Left ventricle myocardium inferior (tissue), 1 donor: ENCODE results near the gene DIAPH3. TPM values are rescaled to one million over a fixed set of nuclear protein-coding genes. Genes with fewer than 3 reads are reported as not detected.

Experiments used
- DNase-seq: peaks from one replicate; pipeline ENCODE4 v3.0.0-alpha.2; 2020
- H3K27ac ChIP-seq: fragments of 200-600 bp; replicated peaks from 2 replicates; pipeline ENCODE4 v1.8.0; 2021
- H3K27me3 ChIP-seq: fragments of 200-600 bp; 2 replicates; pipeline ENCODE4 v1.8.0; 2021; ENCODE audit warnings: low read depth
- H3K36me3 ChIP-seq: fragments of 200-600 bp; 2 replicates; pipeline ENCODE4 v1.8.0; 2021
- H3K4me1 ChIP-seq: fragments of 200-600 bp; 2 replicates; pipeline ENCODE4 v1.8.0; 2021
- H3K4me3 ChIP-seq: fragments of 200-600 bp; 2 replicates; pipeline ENCODE4 v1.8.0; 2021; ENCODE audit warnings: mild to moderate bottlenecking, moderate library complexity
- H3K9me3 ChIP-seq: fragments of 200-600 bp; replicated peaks from 2 replicates; pipeline ENCODE4 v1.8.0; 2021
- intact Hi-C: fragments of 100-400 bp; cut with micrococcal nuclease; formaldehyde crosslinking; loops from one replicate; pipeline ENCODE4 v1.11.0; 2022
- total RNA-seq: library from RNA; stranded (reverse); fragmentation: NEBNext Ultra II Directional; extraction: Animal tissue kit (Norgen Biotek cat#: 25700); gene quantifications from one replicate; pipeline ENCODE4 v1.2.1, GENCODE V29; 2021
- TF ChIP-seq, protein P1 (sequence below): fragments of 200-600 bp; IDR thresholded peaks from 2 replicates; pipeline ENCODE4 v1.8.0; 2021; ENCODE audit warnings: antibody characterized with exemption, mild to moderate bottlenecking, borderline replicate concordance
- donor health status: DM: no; HTN: yes; CAD: no; lungs with severe emphysema.

Gene DIAPH3
- total RNA-seq, 1 donor from 2014 or later, result 0.25 TPM

DNA sequence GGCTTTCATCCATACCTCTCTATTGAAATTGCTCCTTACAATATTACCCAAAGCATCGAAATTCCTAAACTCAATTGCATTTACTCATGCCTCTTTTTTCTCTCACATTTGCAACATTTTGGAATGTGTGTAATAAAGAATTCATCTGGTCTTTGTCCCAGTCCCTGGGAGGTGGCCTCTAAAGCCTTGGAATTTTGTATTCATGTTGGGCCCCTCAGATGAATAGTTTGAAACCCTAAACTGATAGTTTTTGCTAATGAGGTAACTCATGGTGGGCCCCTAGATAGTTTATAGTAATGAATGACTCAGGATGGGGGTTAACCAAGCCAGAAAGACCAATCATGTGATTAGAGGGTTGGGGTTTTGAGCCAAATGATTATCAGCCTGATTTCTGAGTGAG lies 490.4 kb downstream of the DIAPH3 start:
- Histone ChIP-seq H3K27ac (no peak overlapping the region), H3K27me3 (no peaks in the 10 kb centered on the region), H3K4me1 (peaks cover 19% of the 10 kb centered on the region), H3K36me3 (no peaks in the 10 kb centered on the region), H3K4me3 (no peak overlapping the region), H3K9me3 (no peaks in the 10 kb centered on the region)
- DNase-seq, result no peak
- intact Hi-C loops, result loop anchor here (10.0 kb wide), 1 partner anchor 138 kb away; no protein-coding TSS in a partner anchor
- TF ChIP-seq, protein P1, sequence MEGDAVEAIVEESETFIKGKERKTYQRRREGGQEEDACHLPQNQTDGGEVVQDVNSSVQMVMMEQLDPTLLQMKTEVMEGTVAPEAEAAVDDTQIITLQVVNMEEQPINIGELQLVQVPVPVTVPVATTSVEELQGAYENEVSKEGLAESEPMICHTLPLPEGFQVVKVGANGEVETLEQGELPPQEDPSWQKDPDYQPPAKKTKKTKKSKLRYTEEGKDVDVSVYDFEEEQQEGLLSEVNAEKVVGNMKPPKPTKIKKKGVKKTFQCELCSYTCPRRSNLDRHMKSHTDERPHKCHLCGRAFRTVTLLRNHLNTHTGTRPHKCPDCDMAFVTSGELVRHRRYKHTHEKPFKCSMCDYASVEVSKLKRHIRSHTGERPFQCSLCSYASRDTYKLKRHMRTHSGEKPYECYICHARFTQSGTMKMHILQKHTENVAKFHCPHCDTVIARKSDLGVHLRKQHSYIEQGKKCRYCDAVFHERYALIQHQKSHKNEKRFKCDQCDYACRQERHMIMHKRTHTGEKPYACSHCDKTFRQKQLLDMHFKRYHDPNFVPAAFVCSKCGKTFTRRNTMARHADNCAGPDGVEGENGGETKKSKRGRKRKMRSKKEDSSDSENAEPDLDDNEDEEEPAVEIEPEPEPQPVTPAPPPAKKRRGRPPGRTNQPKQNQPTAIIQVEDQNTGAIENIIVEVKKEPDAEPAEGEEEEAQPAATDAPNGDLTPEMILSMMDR, result no peak

DNA sequence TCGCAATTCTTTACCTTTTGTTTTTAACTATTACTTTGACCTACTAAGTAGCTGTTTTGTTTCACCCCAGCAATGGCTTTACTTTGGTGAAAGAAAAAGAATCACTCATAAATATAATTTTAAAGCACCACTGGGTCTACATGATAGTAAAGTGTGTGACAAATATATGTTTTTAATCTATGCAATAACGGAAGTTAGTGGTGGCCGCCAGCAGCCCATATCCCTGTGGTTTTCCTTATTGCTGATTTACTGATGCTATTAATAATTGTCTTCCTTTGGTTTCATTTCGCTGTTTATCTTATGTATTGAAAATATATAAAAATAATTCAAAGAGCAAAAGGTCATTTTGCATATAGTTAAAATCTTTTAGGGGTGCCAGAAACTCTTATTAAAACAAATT lies 491.3 kb downstream of the DIAPH3 start:
- Histone ChIP-seq H3K27ac (peak overlapping the region; percentile 14), H3K4me3 (no peak overlapping the region), H3K27me3 (no peaks in the 10 kb centered on the region), H3K4me1 (peaks cover 11% of the 10 kb centered on the region), H3K9me3 (no peaks in the 10 kb centered on the region), H3K36me3 (no peaks in the 10 kb centered on the region)
- intact Hi-C loops, result loop anchor here (10.0 kb wide), 1 partner anchor 138 kb away; no protein-coding TSS in a partner anchor
- no peak for DNase-seq
- TF ChIP-seq, protein P1, result no peak

DNA sequence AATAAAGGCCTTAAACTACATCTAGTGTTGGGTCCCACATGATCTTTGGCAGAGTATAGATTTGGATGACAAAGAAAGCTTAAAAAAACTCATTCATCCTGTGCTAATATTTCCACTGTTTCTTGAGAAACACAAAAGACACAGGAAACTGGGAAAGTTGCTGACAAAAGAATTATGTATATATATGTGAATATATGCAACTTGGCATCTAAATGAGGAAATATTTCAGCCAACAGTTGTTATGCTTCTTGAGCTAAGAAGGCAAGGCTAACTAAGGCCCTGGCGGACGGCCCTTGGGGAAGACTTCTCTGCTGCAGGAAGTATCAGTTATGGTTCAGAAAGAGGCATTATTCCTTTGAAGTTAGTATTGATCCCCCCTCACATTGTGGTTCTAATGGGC lies 491.8 kb downstream of the DIAPH3 start:
- no peaks in the 10 kb centered on the region for H3K9me3 ChIP-seq
- TF ChIP-seq, protein P1, result no peak
- peak overlapping the region; percentile 14 for H3K27ac ChIP-seq
- DNase-seq, result no peak
- H3K27me3 ChIP-seq, result no peaks in the 10 kb centered on the region
- no peak overlapping the region for H3K4me3 ChIP-seq
- intact Hi-C loops, result loop anchor here (10.0 kb wide), 1 partner anchor 137 kb away; no protein-coding TSS in a partner anchor
- H3K36me3 ChIP-seq, result no peaks in the 10 kb centered on the region
- peaks cover 10% of the 10 kb centered on the region for H3K4me1 ChIP-seq

DNA sequence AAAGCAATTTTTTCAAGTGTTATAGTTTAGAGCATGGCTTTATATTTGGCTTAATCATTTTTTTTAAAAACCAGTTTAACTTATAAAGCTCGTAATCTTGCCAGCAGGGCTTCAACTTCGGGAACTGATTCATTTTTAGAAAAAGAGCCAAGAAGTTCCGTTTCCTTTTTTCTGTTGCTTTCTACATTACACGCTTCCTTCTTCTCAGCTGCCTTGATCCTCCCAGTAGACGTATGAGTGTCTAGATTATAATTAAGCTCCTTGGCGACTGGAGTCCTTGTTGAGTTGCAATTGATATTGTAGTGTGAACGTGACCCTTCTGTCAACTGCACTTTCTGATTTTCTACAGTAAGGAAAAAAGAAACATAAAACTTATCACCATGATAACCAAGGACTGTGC lies 497.2 kb downstream of the DIAPH3 start:
- Histone ChIP-seq H3K36me3 (no peaks in the 10 kb centered on the region), H3K9me3 (no peaks in the 10 kb centered on the region), H3K27ac (peak overlapping the region; percentile 39), H3K27me3 (no peaks in the 10 kb centered on the region), H3K4me1 (peaks cover 17% of the 10 kb centered on the region), H3K4me3 (no peak overlapping the region)
- TF ChIP-seq, protein P1, result no peak
- no peak for DNase-seq
- intact Hi-C loops, result no loop called here

DNA sequence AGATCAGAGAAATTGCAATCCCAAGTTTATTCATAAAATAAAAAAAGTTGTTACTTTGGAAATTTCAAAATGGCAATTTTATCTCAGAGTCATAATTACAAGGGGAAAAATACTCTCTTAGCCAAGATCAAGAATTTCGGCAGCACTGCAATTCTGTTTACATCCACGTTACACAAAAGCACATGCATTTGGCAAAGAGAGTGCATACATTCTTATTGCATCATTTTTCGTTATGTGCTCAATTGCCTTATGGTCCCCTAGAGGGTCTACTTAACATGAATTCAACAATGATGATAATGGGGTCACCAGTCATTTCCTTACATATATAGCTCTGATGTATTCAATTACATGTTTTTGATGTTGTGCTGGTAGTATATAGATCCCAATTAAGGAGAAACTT lies 498.0 kb downstream of the DIAPH3 start:
- Histone ChIP-seq H3K27me3 (no peaks in the 10 kb centered on the region), H3K36me3 (no peaks in the 10 kb centered on the region), H3K27ac (peak overlapping the region; percentile 39), H3K9me3 (no peaks in the 10 kb centered on the region), H3K4me1 (peaks cover 15% of the 10 kb centered on the region), H3K4me3 (no peak overlapping the region)
- TF ChIP-seq, protein P1, result no peak
- no peak for DNase-seq
- intact Hi-C loops, result no loop called here

DNA sequence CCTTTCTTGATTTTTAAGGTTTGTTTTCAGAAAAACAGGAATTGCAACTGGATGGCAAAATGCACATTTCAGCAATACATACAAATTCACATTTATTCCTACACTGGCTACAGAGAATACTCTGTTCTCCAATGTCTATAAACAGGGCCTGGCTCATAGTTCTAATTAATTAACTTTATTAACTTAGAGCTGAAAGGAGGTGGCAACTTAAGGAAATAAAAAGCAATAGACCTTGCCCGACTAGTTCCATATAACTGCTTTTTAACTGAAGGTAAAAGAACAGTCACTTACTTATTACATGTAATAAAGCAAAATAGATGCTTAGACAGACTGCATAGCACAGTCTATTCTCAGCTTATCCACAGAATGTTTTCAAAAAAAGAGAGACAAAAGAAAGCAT lies 498.5 kb downstream of the DIAPH3 start:
- intact Hi-C loops, result no loop called here
- DNase-seq, result no peak
- TF ChIP-seq, protein P1, result no peak
- Histone ChIP-seq H3K27me3 (no peaks in the 10 kb centered on the region), H3K36me3 (no peaks in the 10 kb centered on the region), H3K4me1 (peaks cover 16% of the 10 kb centered on the region), H3K4me3 (no peak overlapping the region), H3K27ac (no peak overlapping the region), H3K9me3 (no peaks in the 10 kb centered on the region)
